K562 (cell line): ENCODE data around the gene CD300LB. TPM values are rescaled to one million over a fixed set of nuclear protein-coding genes. Genes with fewer than 3 reads are reported as not detected.
A peak's percentile ranks its signal among the peaks of the same experiment; 100 is the strongest.

Source experiments
- ARNT ChIP-seq, 2 experiments: fragments of 450-650 bp; IDR thresholded peaks; 2 replicates each; pipeline ENCODE4 v1.6.1; 2016; ENCODE audit warnings: mild to moderate bottlenecking in 1 of 2
- CBFB ChIP-seq: sonication (generic); formaldehyde crosslinking; IDR thresholded peaks from 2 replicates; pipeline ENCODE4 v1.4.0; 2020; ENCODE audit warnings: mild to moderate bottlenecking, missing genetic modification reagents
- EGR1 ChIP-seq: fragments of 450-650 bp; conservative IDR thresholded peaks from 2 replicates; pipeline ENCODE4 v1.6.1; 2017; ENCODE audit warnings: mild to moderate bottlenecking
- EP400 ChIP-seq: fragments of 450-650 bp; IDR thresholded peaks from 2 replicates; pipeline ENCODE4 v1.6.1; 2017; ENCODE audit warnings: antibody characterized with exemption, mild to moderate bottlenecking, moderate library complexity
- GABPA ChIP-seq: fragments of 200-800 bp; sonication (Bioruptor generic); conservative IDR thresholded peaks from 2 replicates; pipeline ENCODE4 v1.6.1; 2016; ENCODE audit warnings: low read depth, missing genetic modification characterization, missing compliant biosample characterization
- MCM2 ChIP-seq: fragments of 450-650 bp; IDR thresholded peaks from 2 replicates; pipeline ENCODE4 v1.6.1; 2017; ENCODE audit warnings: low read depth, mild to moderate bottlenecking
- MECOM ChIP-seq: fragments of 250-450 bp; sonication (Bioruptor Pico); IDR thresholded peaks from 2 replicates; pipeline ENCODE4 v1.8.0; 2022; ENCODE audit warnings: inconsistent platforms
- NR2F6 ChIP-seq: fragments of 450-650 bp; formaldehyde crosslinking; IDR thresholded peaks from 2 replicates; pipeline ENCODE4 v1.4.0; 2020; ENCODE audit warnings: mild to moderate bottlenecking
- NRF1 ChIP-seq, 2 experiments: fragments of 450-650 bp; IDR thresholded peaks in 1 of 2; conservative IDR thresholded peaks in 1 of 2; 2 replicates each; pipeline ENCODE4 v1.6.1; 2014; ENCODE audit warnings: mild to moderate bottlenecking in 2 of 2
- PHB ChIP-seq: fragments of 250-450 bp; sonication (Bioruptor Pico); IDR thresholded peaks from 2 replicates; pipeline ENCODE4 v1.5.0; 2021
- RFX7 ChIP-seq: fragments of 250-450 bp; sonication (Bioruptor Pico); IDR thresholded peaks from 2 replicates; pipeline ENCODE4 v1.5.1; 2021; ENCODE audit warnings: mild to moderate bottlenecking
- SMAD3 ChIP-seq: fragments of 450-650 bp; formaldehyde crosslinking; conservative IDR thresholded peaks from 2 replicates; pipeline ENCODE4 v1.4.0; 2020; ENCODE audit warnings: mild to moderate bottlenecking
- ZC3H11A ChIP-seq: IDR thresholded peaks from 2 replicates; pipeline ENCODE4 v1.6.1; 2012; ENCODE audit warnings: low read depth, low read length, improper control_type of control experiment
- ZFP30 ChIP-seq: fragments of 250-450 bp; sonication (Bioruptor Pico); IDR thresholded peaks from 2 replicates; pipeline ENCODE4 v1.8.0; 2022; ENCODE audit warnings: moderate library complexity, mild to moderate bottlenecking, inconsistent platforms, borderline replicate concordance
- ZNF282 ChIP-seq: sonication (generic); formaldehyde crosslinking; IDR thresholded peaks from 2 replicates; pipeline ENCODE4 v1.8.1; 2023; ENCODE audit warnings: missing genetic modification reagents
- polyA plus RNA-seq, 8 experiments: library from polyadenylated mRNA; depleted of rRNA in 4 of 8; stranded (reverse) in 5 of 8; unstranded in 3 of 8; fragments of >200 nt; fragmentation: Nextera tagmentation in 2 of 8; fragmentation: Illumina TruSeq in 1 of 8; extraction: Ambion mirVana in 2 of 8; extraction: Trizol in 1 of 8; gene quantifications; 2 replicates each; pipeline versions ENCODE4 v1.2.1 to v1.2.3, GENCODE V29; 2011 to 2014; ENCODE audit warnings: inconsistent platforms in 1 of 8, missing spikeins in 1 of 8
- total RNA-seq, 7 experiments: library from RNA; depleted of rRNA in 6 of 7; stranded (reverse); fragments of >200 nt in 6 of 7; fragmentation: Illumina TruSeq in 2 of 7; extraction: Trizol in 2 of 7; gene quantifications; 2 replicates each; pipeline versions ENCODE4 v1.2.1 to v1.2.3, GENCODE V29; 2011 to 2021; ENCODE audit warnings: low replicate concordance in 1 of 7
- TF ChIP-seq, protein P1 (sequence below), 2 experiments: fragments of 450-650 bp; IDR thresholded peaks; 2 replicates each; pipeline ENCODE4 v1.6.1; 2016
- TF ChIP-seq, protein P2 (sequence below), 2 experiments: IDR thresholded peaks; 2 replicates each; pipeline ENCODE4 v1.6.1; 2011; ENCODE audit warnings: borderline replicate concordance in 1 of 2, control low read depth in 1 of 2, low read depth in 1 of 2, low read length in 1 of 2, mild to moderate bottlenecking in 1 of 2, mixed read lengths in 1 of 2, moderate library complexity in 1 of 2; ENCODE audit not compliant: insufficient read depth in 1 of 2, insufficient read length in 1 of 2, poor library complexity in 1 of 2, severe bottlenecking in 1 of 2; ENCODE audit errors: extremely low read depth in 1 of 2
- TF ChIP-seq, protein P3 (sequence below): fragments of 250-450 bp; sonication (Bioruptor Pico); IDR thresholded peaks from 2 replicates; pipeline ENCODE4 v1.4.0; 2020
- TF ChIP-seq, protein P4 (sequence below): fragments of 200-800 bp; sonication (Bioruptor generic); IDR thresholded peaks from 2 replicates; pipeline ENCODE4 v1.6.1; 2017; ENCODE audit warnings: missing genetic modification characterization, missing compliant biosample characterization
- TF ChIP-seq, protein P5 (sequence below): fragments of 250-450 bp; sonication (Bioruptor Pico); IDR thresholded peaks from 2 replicates; pipeline ENCODE4 v1.6.1; 2021; ENCODE audit warnings: mild to moderate bottlenecking
- TF ChIP-seq, protein P6 (sequence below): fragments of 450-650 bp; IDR thresholded peaks from 2 replicates; pipeline ENCODE4 v1.7.0; 2016; ENCODE audit warnings: borderline replicate concordance
- TF ChIP-seq, protein P7 (sequence below): fragments of 450-650 bp; formaldehyde crosslinking; IDR thresholded peaks from 2 replicates; pipeline ENCODE4 v1.4.0; 2020; ENCODE audit warnings: mild to moderate bottlenecking

The CD300LB gene
- total and polyA plus RNA-seq, 9 of the 15 experiments (the other 6 are each of a cell fraction or from before 2014, with no cell fraction given) = not detected

DNA sequence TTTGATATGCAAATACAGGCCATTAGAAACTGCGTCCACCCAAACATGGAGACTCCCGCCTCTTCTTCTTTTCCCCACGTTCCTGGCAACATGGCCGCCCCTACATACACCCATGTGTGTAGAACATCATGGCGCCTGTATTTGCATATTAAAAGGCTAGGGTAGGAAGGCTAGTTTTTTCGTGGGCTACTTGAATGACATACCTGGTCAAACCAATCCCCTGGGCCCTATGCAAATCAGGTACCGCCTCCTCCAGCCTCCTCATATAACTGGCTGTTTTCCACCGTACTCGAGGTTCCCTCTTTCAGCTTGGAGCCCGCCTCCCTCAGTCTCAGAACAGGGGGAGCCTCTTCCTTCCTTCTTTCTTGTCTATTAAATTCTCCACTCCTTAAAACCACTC lies 840 bp upstream of the CD300LB start (continued):
- TF ChIP-seq, protein P1, sequence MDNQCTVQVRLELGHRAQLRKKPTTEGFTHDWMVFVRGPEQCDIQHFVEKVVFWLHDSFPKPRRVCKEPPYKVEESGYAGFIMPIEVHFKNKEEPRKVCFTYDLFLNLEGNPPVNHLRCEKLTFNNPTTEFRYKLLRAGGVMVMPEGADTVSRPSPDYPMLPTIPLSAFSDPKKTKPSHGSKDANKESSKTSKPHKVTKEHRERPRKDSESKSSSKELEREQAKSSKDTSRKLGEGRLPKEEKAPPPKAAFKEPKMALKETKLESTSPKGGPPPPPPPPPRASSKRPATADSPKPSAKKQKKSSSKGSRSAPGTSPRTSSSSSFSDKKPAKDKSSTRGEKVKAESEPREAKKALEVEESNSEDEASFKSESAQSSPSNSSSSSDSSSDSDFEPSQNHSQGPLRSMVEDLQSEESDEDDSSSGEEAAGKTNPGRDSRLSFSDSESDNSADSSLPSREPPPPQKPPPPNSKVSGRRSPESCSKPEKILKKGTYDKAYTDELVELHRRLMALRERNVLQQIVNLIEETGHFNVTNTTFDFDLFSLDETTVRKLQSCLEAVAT (IDR thresholded peaks at IDR 0.05) = no peak
- TF ChIP-seq, protein P2, sequence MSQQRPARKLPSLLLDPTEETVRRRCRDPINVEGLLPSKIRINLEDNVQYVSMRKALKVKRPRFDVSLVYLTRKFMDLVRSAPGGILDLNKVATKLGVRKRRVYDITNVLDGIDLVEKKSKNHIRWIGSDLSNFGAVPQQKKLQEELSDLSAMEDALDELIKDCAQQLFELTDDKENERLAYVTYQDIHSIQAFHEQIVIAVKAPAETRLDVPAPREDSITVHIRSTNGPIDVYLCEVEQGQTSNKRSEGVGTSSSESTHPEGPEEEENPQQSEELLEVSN (IDR thresholded peaks at IDR 0.05; ENCODE audit: borderline replicate concordance in 1 of 2, extremely low read depth in 1 of 2, insufficient read depth in 1 of 2, insufficient read length in 1 of 2, low read depth in 1 of 2, low read length in 1 of 2, poor library complexity in 1 of 2, severe bottlenecking in 1 of 2) = peak in 1 of 2 experiments; percentile 50
- TF ChIP-seq NRF1 (conservative IDR thresholded peaks at IDR 0.05 in 1 of 2, IDR thresholded peaks at IDR 0.05 in 1 of 2) (no peak), EP400 (0 out of 2 replicates have a peak, but pooled peaks have one; percentile 18), RFX7 (CRISPR knock-in tag) (no peak), ARNT (IDR thresholded peaks at IDR 0.05) (no peak), NR2F6 (CRISPR knock-in tag) (no peak), CBFB (CRISPR knock-in tag) (no peak), MECOM (no peak), ZFP30 (CRISPR knock-in tag) (no peak), GABPA (tag) (no peak), ZC3H11A (no peak), EGR1 (no peak), SMAD3 (CRISPR knock-in tag) (no peak), PHB (no peak), ZNF282 (no peak), MCM2 (no peak)
- TF ChIP-seq, protein P3, sequence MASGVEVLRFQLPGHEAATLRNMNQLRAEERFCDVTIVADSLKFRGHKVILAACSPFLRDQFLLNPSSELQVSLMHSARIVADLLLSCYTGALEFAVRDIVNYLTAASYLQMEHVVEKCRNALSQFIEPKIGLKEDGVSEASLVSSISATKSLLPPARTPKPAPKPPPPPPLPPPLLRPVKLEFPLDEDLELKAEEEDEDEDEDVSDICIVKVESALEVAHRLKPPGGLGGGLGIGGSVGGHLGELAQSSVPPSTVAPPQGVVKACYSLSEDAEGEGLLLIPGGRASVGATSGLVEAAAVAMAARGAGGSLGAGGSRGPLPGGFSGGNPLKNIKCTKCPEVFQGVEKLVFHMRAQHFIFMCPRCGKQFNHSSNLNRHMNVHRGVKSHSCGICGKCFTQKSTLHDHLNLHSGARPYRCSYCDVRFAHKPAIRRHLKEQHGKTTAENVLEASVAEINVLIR = no peak
- TF ChIP-seq, protein P4, sequence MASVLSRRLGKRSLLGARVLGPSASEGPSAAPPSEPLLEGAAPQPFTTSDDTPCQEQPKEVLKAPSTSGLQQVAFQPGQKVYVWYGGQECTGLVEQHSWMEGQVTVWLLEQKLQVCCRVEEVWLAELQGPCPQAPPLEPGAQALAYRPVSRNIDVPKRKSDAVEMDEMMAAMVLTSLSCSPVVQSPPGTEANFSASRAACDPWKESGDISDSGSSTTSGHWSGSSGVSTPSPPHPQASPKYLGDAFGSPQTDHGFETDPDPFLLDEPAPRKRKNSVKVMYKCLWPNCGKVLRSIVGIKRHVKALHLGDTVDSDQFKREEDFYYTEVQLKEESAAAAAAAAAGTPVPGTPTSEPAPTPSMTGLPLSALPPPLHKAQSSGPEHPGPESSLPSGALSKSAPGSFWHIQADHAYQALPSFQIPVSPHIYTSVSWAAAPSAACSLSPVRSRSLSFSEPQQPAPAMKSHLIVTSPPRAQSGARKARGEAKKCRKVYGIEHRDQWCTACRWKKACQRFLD (CRISPR knock-in tag) = no peak
- TF ChIP-seq, protein P5, sequence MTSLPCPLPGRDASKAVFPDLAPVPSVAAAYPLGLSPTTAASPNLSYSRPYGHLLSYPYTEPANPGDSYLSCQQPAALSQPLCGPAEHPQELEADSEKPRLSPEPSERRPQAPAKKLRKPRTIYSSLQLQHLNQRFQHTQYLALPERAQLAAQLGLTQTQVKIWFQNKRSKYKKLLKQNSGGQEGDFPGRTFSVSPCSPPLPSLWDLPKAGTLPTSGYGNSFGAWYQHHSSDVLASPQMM (CRISPR knock-in tag) = no peak
- TF ChIP-seq, protein P6, sequence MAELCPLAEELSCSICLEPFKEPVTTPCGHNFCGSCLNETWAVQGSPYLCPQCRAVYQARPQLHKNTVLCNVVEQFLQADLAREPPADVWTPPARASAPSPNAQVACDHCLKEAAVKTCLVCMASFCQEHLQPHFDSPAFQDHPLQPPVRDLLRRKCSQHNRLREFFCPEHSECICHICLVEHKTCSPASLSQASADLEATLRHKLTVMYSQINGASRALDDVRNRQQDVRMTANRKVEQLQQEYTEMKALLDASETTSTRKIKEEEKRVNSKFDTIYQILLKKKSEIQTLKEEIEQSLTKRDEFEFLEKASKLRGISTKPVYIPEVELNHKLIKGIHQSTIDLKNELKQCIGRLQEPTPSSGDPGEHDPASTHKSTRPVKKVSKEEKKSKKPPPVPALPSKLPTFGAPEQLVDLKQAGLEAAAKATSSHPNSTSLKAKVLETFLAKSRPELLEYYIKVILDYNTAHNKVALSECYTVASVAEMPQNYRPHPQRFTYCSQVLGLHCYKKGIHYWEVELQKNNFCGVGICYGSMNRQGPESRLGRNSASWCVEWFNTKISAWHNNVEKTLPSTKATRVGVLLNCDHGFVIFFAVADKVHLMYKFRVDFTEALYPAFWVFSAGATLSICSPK = no peak
- TF ChIP-seq, protein P7, sequence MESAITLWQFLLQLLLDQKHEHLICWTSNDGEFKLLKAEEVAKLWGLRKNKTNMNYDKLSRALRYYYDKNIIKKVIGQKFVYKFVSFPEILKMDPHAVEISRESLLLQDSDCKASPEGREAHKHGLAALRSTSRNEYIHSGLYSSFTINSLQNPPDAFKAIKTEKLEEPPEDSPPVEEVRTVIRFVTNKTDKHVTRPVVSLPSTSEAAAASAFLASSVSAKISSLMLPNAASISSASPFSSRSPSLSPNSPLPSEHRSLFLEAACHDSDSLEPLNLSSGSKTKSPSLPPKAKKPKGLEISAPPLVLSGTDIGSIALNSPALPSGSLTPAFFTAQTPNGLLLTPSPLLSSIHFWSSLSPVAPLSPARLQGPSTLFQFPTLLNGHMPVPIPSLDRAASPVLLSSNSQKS (CRISPR knock-in tag) = no peak
